Measurements from ENCODE around the gene SMAD3.

GRCh38 chr15:67085237-67085817, 19.9 kb downstream of the SMAD3 start:
- TF ChIP-seq POLR2AphosphoS5 (IDR thresholded peaks at IDR 0.05): no peak
- TF ChIP-seq, protein P1, sequence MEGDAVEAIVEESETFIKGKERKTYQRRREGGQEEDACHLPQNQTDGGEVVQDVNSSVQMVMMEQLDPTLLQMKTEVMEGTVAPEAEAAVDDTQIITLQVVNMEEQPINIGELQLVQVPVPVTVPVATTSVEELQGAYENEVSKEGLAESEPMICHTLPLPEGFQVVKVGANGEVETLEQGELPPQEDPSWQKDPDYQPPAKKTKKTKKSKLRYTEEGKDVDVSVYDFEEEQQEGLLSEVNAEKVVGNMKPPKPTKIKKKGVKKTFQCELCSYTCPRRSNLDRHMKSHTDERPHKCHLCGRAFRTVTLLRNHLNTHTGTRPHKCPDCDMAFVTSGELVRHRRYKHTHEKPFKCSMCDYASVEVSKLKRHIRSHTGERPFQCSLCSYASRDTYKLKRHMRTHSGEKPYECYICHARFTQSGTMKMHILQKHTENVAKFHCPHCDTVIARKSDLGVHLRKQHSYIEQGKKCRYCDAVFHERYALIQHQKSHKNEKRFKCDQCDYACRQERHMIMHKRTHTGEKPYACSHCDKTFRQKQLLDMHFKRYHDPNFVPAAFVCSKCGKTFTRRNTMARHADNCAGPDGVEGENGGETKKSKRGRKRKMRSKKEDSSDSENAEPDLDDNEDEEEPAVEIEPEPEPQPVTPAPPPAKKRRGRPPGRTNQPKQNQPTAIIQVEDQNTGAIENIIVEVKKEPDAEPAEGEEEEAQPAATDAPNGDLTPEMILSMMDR (IDR thresholded peaks at IDR 0.05): no peak
- TF ChIP-seq POLR2A (IDR thresholded peaks at IDR 0.05): no peak
